Endothelial cell of umbilical vein (primary cell): ENCODE data around the gene TULP4. TPM values are rescaled to one million over a fixed set of nuclear protein-coding genes. Genes with fewer than 3 reads are reported as not detected.

Source experiments
- BruUV-seq: library from RNA; stranded (reverse); fragments of 400-500 nt; replicated peaks from 2 replicates; lab custom pipeline; 2021; lab: Mats Ljungman, UMichigan
- CTCF ChIA-PET: fragments of 300-600, 350-600 bp; sonication (Branson Sonifier 250); formaldehyde crosslinking; loops from one replicate; lab custom pipeline; 2021; ENCODE audit warnings: antibody characterized with exemption, inconsistent platforms; lab: Charles Lee
- POLR2A ChIA-PET: fragments of 300-600, 350-600 bp; sonication (Branson Sonifier 250); formaldehyde crosslinking; loops from one replicate; lab custom pipeline; 2021; ENCODE audit warnings: antibody characterized with exemption, inconsistent platforms; lab: Charles Lee
- DNase-seq: peaks from one replicate; pipeline ENCODE4 v3.0.0-alpha.2; 2011; ENCODE audit warnings: low read depth, low spot score
- FAIRE-seq: peaks from 2 replicates; lab custom pipeline; 2011; peaks lifted over from hg19 to GRCh38; lab: Jason Lieb, UNC
- H2AFZ ChIP-seq: 2 replicates; pipeline ENCODE4 v1.6.0; 2012; ENCODE audit warnings: low read depth, low read length, control low read depth, inconsistent platforms
- H3K27ac ChIP-seq: 2 replicates; pipeline ENCODE4 v1.5.1; 2011; ENCODE audit warnings: low read depth, mild to moderate bottlenecking, control low read depth, low read length, moderate library complexity; ENCODE audit not compliant: insufficient read depth
- H3K27me3 ChIP-seq, 2 experiments: 2 replicates each; pipeline versions ENCODE4 v1.6.0 to v1.6.1; 2011; ENCODE audit warnings: low read length in 2 of 2, mixed read lengths in 1 of 2; ENCODE audit not compliant: control insufficient read depth in 2 of 2, insufficient read depth in 2 of 2
- H3K36me3 ChIP-seq, 2 experiments: 2 replicates in 1 of 2; 3 replicates in 1 of 2; pipeline ENCODE4 v1.5.1; 2011; ENCODE audit warnings: low read length in 2 of 2, mild to moderate bottlenecking in 1 of 2, moderate library complexity in 1 of 2; ENCODE audit not compliant: control insufficient read depth in 2 of 2, insufficient read depth in 2 of 2; ENCODE audit errors: extremely low read depth in 1 of 2
- H3K4me1 ChIP-seq: 3 replicates; pipeline ENCODE4 v1.5.1; 2011; ENCODE audit warnings: mild to moderate bottlenecking, low read length; ENCODE audit not compliant: control insufficient read depth, insufficient read depth; ENCODE audit errors: extremely low read depth
- H3K4me2 ChIP-seq: 2 replicates; pipeline ENCODE4 v1.6.1; 2011; ENCODE audit warnings: low read length, control low read depth, mixed read lengths; ENCODE audit not compliant: insufficient read depth
- H3K4me3 ChIP-seq, 3 experiments: fragments of 200-600 bp in 1 of 3; sonication (generic), shearing (Covaris generic) in 1 of 3; replicated peaks in 1 of 3; 2 replicates each; pipeline ENCODE4 v1.5.1; 2011 to 2016; ENCODE audit warnings: control low read depth in 3 of 3, low read length in 3 of 3, mild to moderate bottlenecking in 2 of 3, inconsistent platforms in 1 of 3, low read depth in 1 of 3, moderate library complexity in 1 of 3; ENCODE audit not compliant: insufficient read depth in 1 of 3
- H3K79me2 ChIP-seq: 2 replicates; pipeline ENCODE4 v1.6.0; 2012; ENCODE audit warnings: low read length, inconsistent platforms; ENCODE audit not compliant: control insufficient read depth, insufficient read depth
- H3K9ac ChIP-seq: replicated peaks from 2 replicates; pipeline ENCODE3; 2011; ENCODE audit warnings: low read length, control low read depth; ENCODE audit not compliant: insufficient read depth; ENCODE audit errors: extremely low read depth
- H3K9me1 ChIP-seq: replicated peaks from 3 replicates; pipeline ENCODE4 v1.6.0; 2011; ENCODE audit warnings: mild to moderate bottlenecking, low read length; ENCODE audit not compliant: control insufficient read depth, insufficient read depth; ENCODE audit errors: extremely low read depth
- H3K9me3 ChIP-seq: replicated peaks from 2 replicates; pipeline ENCODE4 v1.5.1; 2012; ENCODE audit warnings: low read length, inconsistent platforms; ENCODE audit not compliant: control insufficient read depth, insufficient read depth
- H4K20me1 ChIP-seq: replicated peaks from 2 replicates; pipeline ENCODE3; 2011; ENCODE audit warnings: mild to moderate bottlenecking, low read length; ENCODE audit not compliant: control insufficient read depth, insufficient read depth; ENCODE audit errors: extremely low read depth
- CTCF ChIP-seq, 2 donors: IDR thresholded peaks; 1 replicate in 1 of 2; 2 replicates in 1 of 2; pipeline ENCODE4 v1.5.1; 2011; ENCODE audit warnings: low read length in 2 of 2, mild to moderate bottlenecking in 2 of 2, moderate library complexity in 2 of 2, control low read depth in 1 of 2, inconsistent platforms in 1 of 2, low read depth in 1 of 2; ENCODE audit not compliant: insufficient read depth in 1 of 2; ENCODE audit errors: extremely low read depth in 1 of 2
- EZH2 ChIP-seq: IDR thresholded peaks from 2 replicates; pipeline ENCODE4 v1.6.1; 2012; ENCODE audit warnings: borderline replicate concordance, low read depth, mild to moderate bottlenecking, moderate library complexity, low read length, inconsistent platforms; ENCODE audit not compliant: severe bottlenecking
- FOS ChIP-seq: IDR thresholded peaks from 2 replicates; pipeline ENCODE4 v1.6.1; 2011; ENCODE audit warnings: mild to moderate bottlenecking, low read length, moderate library complexity, borderline replicate concordance; ENCODE audit not compliant: insufficient read depth
- GATA2 ChIP-seq: IDR thresholded peaks from 2 replicates; pipeline ENCODE4 v1.7.0; 2011; ENCODE audit warnings: low read depth, mild to moderate bottlenecking, moderate library complexity, mixed read lengths, low read length; ENCODE audit not compliant: insufficient read length, insufficient read depth
- JUN ChIP-seq: IDR thresholded peaks from 2 replicates; pipeline ENCODE4 v1.6.1; 2011; ENCODE audit warnings: borderline replicate concordance, low read depth; ENCODE audit not compliant: insufficient read length, insufficient read depth
- MYC ChIP-seq: IDR thresholded peaks from one replicate; pipeline ENCODE4 v1.6.1; 2011; ENCODE audit warnings: mild to moderate bottlenecking, low read depth, low read length
- POLR2A ChIP-seq: IDR thresholded peaks from 2 replicates; pipeline ENCODE4 v1.6.1; 2012; ENCODE audit warnings: low read depth, mild to moderate bottlenecking, control low read depth, low read length
- POLR2AphosphoS5 ChIP-seq: IDR thresholded peaks from 2 replicates; pipeline ENCODE4 v1.6.1; 2012; ENCODE audit warnings: low read depth, mild to moderate bottlenecking, control low read depth, low read length, moderate library complexity; ENCODE audit not compliant: insufficient read depth
- dilution Hi-C: fragments of 300-500 bp; cut with MboI; formaldehyde crosslinking; loops from one replicate; pipeline ENCODE4 v1.15.0; 2019; ENCODE audit warnings: low sequenced_read_pairs; ENCODE audit not compliant: extremely low pct_ligation_motif_present
- intact Hi-C: fragments of 100-400 bp; cut with micrococcal nuclease; formaldehyde crosslinking; loops from one replicate; pipeline ENCODE4 v1.10.0; 2022
- polyA plus RNA-seq, 4 experiments: library from polyadenylated mRNA; depleted of rRNA in 3 of 4; stranded (reverse) in 3 of 4; unstranded in 1 of 4; fragments of >200 nt; gene quantifications; 2 replicates each; pipeline versions ENCODE4 v1.2.1 to v1.2.3, GENCODE V29; 2011 to 2012; ENCODE audit warnings: missing spikeins in 1 of 4
- total RNA-seq: library from RNA; stranded (reverse); gene quantifications from 2 replicates; pipeline ENCODE4 v1.2.3, GENCODE V29; 2021
- TF ChIP-seq, protein P1 (sequence below): IDR thresholded peaks from 2 replicates; pipeline ENCODE4 v1.6.1; 2011; ENCODE audit not compliant: insufficient read depth, insufficient read length

Gene TULP4
- total and polyA plus RNA-seq, 2 donors (not counting 3 experiments of a cell fraction or from before 2014, with no cell fraction given), result 10.8 to 55.1 TPM

DNA sequence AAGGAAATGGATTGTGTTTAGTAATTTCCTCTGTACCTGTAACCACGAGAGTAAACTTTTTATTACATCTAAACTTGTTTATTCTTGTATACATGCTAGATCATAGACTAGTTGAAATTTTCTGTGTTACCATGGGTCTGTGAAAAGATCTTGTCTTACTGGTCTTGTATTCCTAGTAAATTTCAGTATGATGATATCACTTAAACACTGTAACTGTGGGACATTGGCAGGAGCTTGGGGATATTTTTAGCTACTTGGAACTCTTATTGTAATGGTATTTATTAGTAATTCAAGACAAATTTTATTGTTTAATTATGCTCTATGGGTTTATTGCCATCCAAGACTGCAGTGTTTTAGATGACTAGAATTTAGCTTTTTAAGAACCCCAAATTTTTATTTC, 25.9 kb upstream of the TULP4 start:
- no peaks in the 10 kb centered on the region for H3K36me3 ChIP-seq
- H2AFZ ChIP-seq, result no peak overlapping the region
- ChIA-PET CTCF (interaction anchor here (0.9 to 2.4 kb wide), 6 partner anchors 14 to 405 kb away, joined by 3 to 8 read pairs (median 4); no protein-coding TSS in a partner anchor), POLR2A (no interaction called here)
- H3K9me1 ChIP-seq, result no peaks in the 10 kb centered on the region
- peak overlapping the region; percentile 31 for H3K9ac ChIP-seq
- peak; percentile 83 for DNase-seq
- FAIRE-seq, result peak; percentile 67
- intact Hi-C loops, result no loop called here
- H3K79me2 ChIP-seq, result peaks cover 12% of the 10 kb centered on the region
- dilution Hi-C loops, result no loop called here
- H3K9me3 ChIP-seq, result no peaks in the 10 kb centered on the region
- H3K4me2 ChIP-seq, result peak overlapping the region; percentile 59
- peak overlapping the region in 1 of 3 experiments; percentile 11 for H3K4me3 ChIP-seq
- BruUV-seq, result no TSS peak
- no peaks in the 10 kb centered on the region for H3K27me3 ChIP-seq
- TF ChIP-seq JUN, result peak; percentile 18
- no peak for TF ChIP-seq EZH2
- TF ChIP-seq CTCF (IDR thresholded peaks at IDR 0.05; ENCODE audit: extremely low read depth in 1 of 2, insufficient read depth in 1 of 2, low read depth in 1 of 2, low read length in 2 of 2), result no peak
- H3K4me1 ChIP-seq, result peaks cover 18% of the 10 kb centered on the region
- peak overlapping the region; percentile 52 for H3K27ac ChIP-seq
- no peaks in the 10 kb centered on the region for H4K20me1 ChIP-seq

DNA sequence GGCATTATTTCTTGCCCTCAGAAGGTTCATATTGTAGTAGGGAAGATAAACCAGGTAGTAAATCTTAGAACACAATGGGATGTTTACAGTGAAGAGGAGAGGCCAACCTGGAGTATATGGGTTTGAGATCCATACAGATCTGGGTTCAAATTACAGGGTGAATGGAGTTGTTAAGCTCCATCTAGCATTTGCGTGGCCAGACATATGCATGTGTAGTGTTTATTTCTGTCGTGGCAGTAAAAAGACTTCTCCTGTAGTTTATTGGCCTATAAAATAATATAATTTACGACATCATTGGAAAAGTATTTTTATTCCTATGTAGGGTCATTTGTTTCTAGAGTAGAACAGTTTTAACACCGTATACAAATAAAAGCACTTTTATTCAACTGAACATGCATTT, 25.2 kb upstream of the TULP4 start:
- no peak overlapping the region for H3K9ac ChIP-seq

More for the DNA sequence above, 25.2 kb upstream of the TULP4 start:
- Histone ChIP-seq H3K4me3 (no peak overlapping the region), H3K4me2 (peak overlapping the region; percentile 59), H4K20me1 (no peaks in the 10 kb centered on the region), H3K4me1 (peaks cover 18% of the 10 kb centered on the region), H2AFZ (no peak overlapping the region), H3K27me3 (no peaks in the 10 kb centered on the region), H3K36me3 (no peaks in the 10 kb centered on the region), H3K27ac (peak overlapping the region; percentile 52), H3K79me2 (peaks cover 13% of the 10 kb centered on the region), H3K9me3 (no peaks in the 10 kb centered on the region), H3K9me1 (no peaks in the 10 kb centered on the region)
- no TSS peak for BruUV-seq
- intact Hi-C loops, result no loop called here
- FAIRE-seq (no peak), DNase-seq (no peak)
- TF ChIP-seq EZH2 (no peak), FOS (no peak), MYC (no peak), CTCF (IDR thresholded peaks at IDR 0.05; ENCODE audit: extremely low read depth in 1 of 2, insufficient read depth in 1 of 2, low read depth in 1 of 2, low read length in 2 of 2) (no peak), POLR2A (no peak), GATA2 (no peak), JUN (no peak), POLR2AphosphoS5 (no peak)
- TF ChIP-seq, protein P1, sequence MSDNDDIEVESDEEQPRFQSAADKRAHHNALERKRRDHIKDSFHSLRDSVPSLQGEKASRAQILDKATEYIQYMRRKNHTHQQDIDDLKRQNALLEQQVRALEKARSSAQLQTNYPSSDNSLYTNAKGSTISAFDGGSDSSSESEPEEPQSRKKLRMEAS, result no peak
- POLR2A ChIA-PET, result no interaction called here
- CTCF ChIA-PET, result interaction anchor here (0.9 to 2.4 kb wide), 4 partner anchors 14 to 404 kb away, joined by 3 to 8 read pairs (median 4); no protein-coding TSS in a partner anchor
- dilution Hi-C loops, result no loop called here
